ENCODE measurements around the gene CBX5.
"Not testable (repeated sequence)": the region's sequence is repeated elsewhere in the genome, so short reads cannot be mapped to it uniquely, and the experiment has no call there.

The CBX5 gene

GRCh38 chr12:54232790-54233189 lies 47.1 kb downstream of the CBX5 start:
- no peak for DNase-seq (ENCODE audit: low spot score)
- in situ Hi-C loops (cut with MboI; ENCODE audit: low pct_unique_long_range_greater_than_20kb, low sequenced_read_pairs, unreplicated experiment) = no loop called here
- TF ChIP-seq CTCF (IDR thresholded peaks at IDR 0.05; ENCODE audit: extremely low read depth, insufficient read depth, missing control alignments) = no peak

DNA sequence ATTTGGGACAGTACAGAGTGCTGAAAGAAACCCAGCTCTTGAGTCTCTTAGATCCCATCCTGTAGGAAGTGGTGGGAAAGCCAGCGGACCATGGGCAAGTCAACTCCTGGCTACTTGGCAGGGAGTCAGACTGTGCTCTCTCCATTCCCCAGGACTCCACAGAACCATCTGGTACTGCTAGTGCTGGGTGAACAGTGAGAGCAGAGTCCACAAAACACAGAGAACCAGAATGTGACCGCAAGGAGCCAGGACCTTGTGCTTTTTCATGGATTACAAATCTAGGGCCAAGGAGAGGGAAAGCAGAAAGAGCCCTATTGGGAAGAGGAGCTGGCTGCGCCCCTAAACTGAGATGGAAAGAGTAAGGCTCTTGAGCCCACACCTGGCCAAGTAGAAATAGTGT lies 48.7 kb downstream of the CBX5 start:
- DNase-seq (ENCODE audit: low spot score); in situ Hi-C loops (cut with MboI; ENCODE audit: low pct_unique_long_range_greater_than_20kb, low sequenced_read_pairs, unreplicated experiment): not testable (repeated sequence)

DNA sequence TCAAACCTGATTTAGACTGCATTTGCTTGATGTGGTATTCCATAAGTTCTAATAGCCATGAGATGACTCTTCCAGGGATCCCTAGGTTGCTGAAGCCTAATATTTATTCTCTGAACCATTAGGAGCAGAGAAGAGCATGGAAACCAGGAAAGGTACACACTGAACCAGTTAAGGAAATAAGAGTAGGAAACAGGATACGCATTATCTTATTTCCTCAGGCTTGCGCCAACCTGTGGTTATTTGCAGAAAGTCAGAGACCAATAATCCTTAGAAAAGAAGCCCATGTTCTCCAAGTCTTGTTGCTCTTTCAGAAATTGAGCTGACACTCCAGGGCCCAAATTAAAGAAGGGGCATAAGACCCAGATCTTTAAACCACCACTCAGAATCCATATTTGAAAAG lies 49.4 kb downstream of the CBX5 start:
- TF ChIP-seq CTCF (IDR thresholded peaks at IDR 0.05; ENCODE audit: extremely low read depth, insufficient read depth, missing control alignments) = no peak
- in situ Hi-C loops (cut with MboI; ENCODE audit: low pct_unique_long_range_greater_than_20kb, low sequenced_read_pairs, unreplicated experiment) = no loop called here

GRCh38 chr12:54229624-54230212 lies 50.2 kb downstream of the CBX5 start:
- in situ Hi-C loops (cut with MboI; ENCODE audit: low pct_unique_long_range_greater_than_20kb, low sequenced_read_pairs, unreplicated experiment) = loop anchor here (10.0 kb wide), 1 partner anchor 135 kb away; the partner anchor contains the start of gene GPR84
- TF ChIP-seq CTCF (IDR thresholded peaks at IDR 0.05; ENCODE audit: extremely low read depth, insufficient read depth, missing control alignments) = no peak
- DNase-seq (ENCODE audit: low spot score) = no peak

More for the DNA sequence above, 49.4 kb downstream of the CBX5 start:
- DNase-seq (ENCODE audit: low spot score) = no peak

GRCh38 chr12:54228471-54228870 lies 51.5 kb downstream of the CBX5 start:
- in situ Hi-C loops (cut with MboI; ENCODE audit: low pct_unique_long_range_greater_than_20kb, low sequenced_read_pairs, unreplicated experiment) = loop anchor here (10.0 kb wide), 1 partner anchor 136 kb away; the partner anchor contains the start of gene GPR84
- TF ChIP-seq CTCF (IDR thresholded peaks at IDR 0.05; ENCODE audit: extremely low read depth, insufficient read depth, missing control alignments) = no peak

DNA sequence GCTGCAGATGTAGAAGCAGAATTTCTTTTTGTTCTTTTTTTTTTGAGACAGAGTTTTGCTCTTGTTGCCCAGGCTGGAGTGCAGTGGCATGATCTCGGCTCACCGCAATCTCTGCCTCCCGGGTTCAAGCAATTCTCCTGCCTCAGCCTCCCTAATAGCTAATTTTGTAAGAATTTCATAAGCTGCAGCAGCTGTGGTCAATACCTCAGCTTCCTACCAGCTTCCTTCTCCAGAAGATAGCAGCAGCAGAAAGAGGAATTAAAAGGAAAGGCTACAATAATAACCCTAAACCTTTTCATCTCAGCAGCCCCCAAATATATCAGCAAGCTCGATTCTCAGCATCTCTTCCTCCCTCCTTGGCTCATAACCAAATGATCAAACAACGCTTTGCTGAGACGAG lies 52.0 kb downstream of the CBX5 start:
- in situ Hi-C loops (cut with MboI; ENCODE audit: low pct_unique_long_range_greater_than_20kb, low sequenced_read_pairs, unreplicated experiment) = loop anchor here (10.0 kb wide), 1 partner anchor 137 kb away; the partner anchor contains the start of gene GPR84
- DNase-seq (ENCODE audit: low spot score) = not testable (repeated sequence)

More at GRCh38 chr12:54228471-54228870, 51.5 kb downstream of the CBX5 start:
- no peak for DNase-seq (ENCODE audit: low spot score)

DNA sequence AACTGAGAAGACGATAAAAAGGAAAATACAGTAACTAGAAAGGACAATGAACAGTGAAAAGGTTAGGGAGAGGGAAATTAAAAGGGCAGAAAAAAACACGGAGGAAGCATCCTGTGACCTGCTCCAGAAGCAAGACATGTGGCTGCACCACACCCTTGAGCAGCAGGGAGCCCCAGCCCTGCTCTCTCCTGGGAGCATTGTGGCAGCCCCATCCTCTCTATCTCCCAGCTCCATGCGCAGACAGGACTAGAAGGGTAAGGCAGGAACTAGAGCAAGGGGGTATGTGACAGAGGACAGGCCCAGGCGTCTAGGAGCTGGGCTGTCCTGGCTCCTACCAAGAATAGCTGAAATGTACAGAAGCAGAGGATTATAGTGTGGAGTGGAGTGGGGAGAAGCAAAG lies 52.5 kb downstream of the CBX5 start:
- in situ Hi-C loops (cut with MboI; ENCODE audit: low pct_unique_long_range_greater_than_20kb, low sequenced_read_pairs, unreplicated experiment) = loop anchor here (10.0 kb wide), 1 partner anchor 137 kb away; the partner anchor contains the start of gene GPR84
- no peak for DNase-seq (ENCODE audit: low spot score)
- TF ChIP-seq CTCF (IDR thresholded peaks at IDR 0.05; ENCODE audit: extremely low read depth, insufficient read depth, missing control alignments) = no peak
